HUES64 (cell line): ENCODE measurements around the gene C2CD3.

Experiments
- H3K27ac ChIP-seq: 2 replicates; pipeline ENCODE4 v1.7.0; 2013; ENCODE audit warnings: low read depth, low read length, inconsistent platforms
- H3K27me3 ChIP-seq: 2 replicates; pipeline ENCODE4 v1.6.1; 2013; ENCODE audit warnings: mild to moderate bottlenecking, low read length; ENCODE audit not compliant: insufficient read depth
- H3K36me3 ChIP-seq: 2 replicates; pipeline ENCODE4 v1.6.1; 2013; ENCODE audit warnings: mild to moderate bottlenecking, low read length; ENCODE audit not compliant: insufficient read depth
- H3K4me1 ChIP-seq: 2 replicates; pipeline ENCODE4 v1.6.1; 2013; ENCODE audit warnings: mild to moderate bottlenecking, low read length, moderate library complexity; ENCODE audit not compliant: insufficient read depth
- H3K4me3 ChIP-seq: 2 replicates; pipeline ENCODE4 v1.5.1; 2013; ENCODE audit warnings: mild to moderate bottlenecking, low read length, moderate library complexity
- H3K9ac ChIP-seq: 2 replicates; pipeline ENCODE4 v1.6.1; 2013; ENCODE audit warnings: mild to moderate bottlenecking, low read depth, low read length
- H3K9me3 ChIP-seq: 2 replicates; pipeline ENCODE4 v1.6.1; 2013; ENCODE audit warnings: low read depth, low read length; ENCODE audit not compliant: insufficient read depth
- WGBS: fragments of 150-250, 120-280 bp; methylation state at CpG from one replicate; pipeline ENCODE4 v1.1.7; 2013; ENCODE audit warnings: missing lambda C conversion rate; 5-methylcytosine and 5-hydroxymethylcytosine counted together

Gene C2CD3

DNA sequence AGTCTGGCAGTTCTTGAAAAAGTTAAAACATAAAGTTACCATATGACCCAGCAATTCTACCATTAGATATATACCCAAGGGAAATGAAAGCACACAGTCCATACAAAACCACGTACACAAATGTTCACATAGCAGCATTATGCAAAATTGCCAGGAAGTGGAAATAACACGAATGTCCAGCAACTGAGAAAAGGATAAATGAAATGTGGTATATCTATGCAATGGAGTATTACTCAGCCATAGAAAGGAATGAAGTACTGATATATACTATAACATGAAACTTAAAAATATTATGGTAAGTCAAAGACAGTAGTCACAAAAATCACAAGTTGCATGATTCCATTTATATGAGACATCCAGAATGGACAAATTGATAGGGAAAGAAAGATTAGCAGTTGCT lies 57.9 kb downstream of the C2CD3 start:
- no peak overlapping the region for H3K27ac ChIP-seq
- H3K9ac ChIP-seq: no peak overlapping the region
- no peaks in the 10 kb centered on the region for H3K4me1 ChIP-seq
- H3K27me3 ChIP-seq: no peaks in the 10 kb centered on the region
- whole genome bisulfite sequencing: 86% methylated on average over 2 of the region's 2 CpGs
- peaks cover 4% of the 10 kb centered on the region; the same call in 1 of the 2 replicates for H3K9me3 ChIP-seq
- H3K36me3 ChIP-seq: peaks cover 57% of the 10 kb centered on the region
- H3K4me3 ChIP-seq: no peak overlapping the region

DNA sequence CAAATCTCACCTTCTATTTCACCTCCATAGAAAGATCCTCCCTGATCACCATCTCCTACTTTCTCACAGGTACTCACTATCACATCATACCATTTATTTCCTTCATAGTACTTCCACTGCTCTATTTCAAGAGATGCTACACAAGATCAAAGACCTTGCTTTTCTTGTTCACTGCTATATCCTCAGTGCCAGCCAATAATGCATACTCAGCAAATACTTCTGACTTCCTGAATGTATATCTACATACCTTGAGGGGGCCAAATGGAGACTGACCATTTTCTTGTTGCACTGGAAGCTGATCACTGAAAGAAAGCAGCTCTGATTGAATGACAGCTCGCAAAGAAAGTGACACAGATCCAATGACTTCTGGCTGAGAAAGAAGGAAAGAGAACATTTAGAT lies 64.7 kb downstream of the C2CD3 start:
- 94% methylated on average over 1 of the region's 1 CpG for WGBS
- no peak overlapping the region for H3K27ac ChIP-seq
- H3K9ac ChIP-seq: no peak overlapping the region
- no peak overlapping the region for H3K4me3 ChIP-seq
- peaks cover 68% of the 10 kb centered on the region for H3K36me3 ChIP-seq
- H3K9me3 ChIP-seq: no peaks in the 10 kb centered on the region
- peaks cover under 1% of the 10 kb centered on the region; the same call in 1 of the 2 replicates for H3K4me1 ChIP-seq
- H3K27me3 ChIP-seq: no peaks in the 10 kb centered on the region

DNA sequence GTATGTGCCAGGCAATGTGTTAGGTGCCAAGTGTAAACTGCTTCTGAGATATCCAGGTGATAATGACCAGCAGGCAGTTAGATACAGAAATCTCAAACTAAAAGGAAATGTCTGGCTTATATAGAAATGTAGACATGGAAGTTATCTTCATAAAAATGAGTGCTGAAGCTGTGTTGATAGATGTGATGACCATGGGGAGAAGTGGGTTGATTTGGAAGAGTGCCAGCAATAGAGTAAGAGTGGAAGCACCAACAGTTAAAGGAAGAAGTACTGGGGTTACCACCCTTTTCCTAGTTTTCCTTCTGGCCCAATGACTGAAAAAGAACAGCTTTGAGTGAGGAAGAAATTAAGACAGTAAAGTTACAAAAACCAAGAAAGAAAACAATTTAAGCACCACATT lies 68.5 kb downstream of the C2CD3 start:
- H3K9me3 ChIP-seq: no peaks in the 10 kb centered on the region
- H3K9ac ChIP-seq: no peak overlapping the region
- no peak overlapping the region for H3K4me3 ChIP-seq
- H3K4me1 ChIP-seq: peaks cover 17% of the 10 kb centered on the region
- no peaks in the 10 kb centered on the region for H3K27me3 ChIP-seq
- H3K36me3 ChIP-seq: peaks cover 68% of the 10 kb centered on the region
- no peak overlapping the region for H3K27ac ChIP-seq

DNA sequence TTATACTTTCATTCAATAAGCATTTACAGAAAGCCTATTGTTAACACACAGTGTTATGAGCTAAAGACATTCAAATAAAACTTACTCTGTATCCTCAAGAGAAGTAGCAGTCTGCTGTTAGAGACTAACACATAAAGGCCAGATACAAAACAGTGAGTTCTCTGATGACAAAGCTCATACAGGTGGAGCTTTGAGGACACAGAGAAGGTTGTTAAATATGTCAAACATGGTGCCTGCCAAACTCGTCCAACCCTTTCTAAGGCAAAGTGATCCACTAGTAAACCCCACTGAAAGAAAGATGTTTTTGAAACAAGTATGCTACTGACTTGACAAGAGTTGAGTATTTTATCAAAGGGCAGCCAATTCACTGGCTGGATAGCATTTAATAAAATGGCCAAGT lies 70.1 kb downstream of the C2CD3 start:
- WGBS: 91% methylated on average over 1 of the region's 1 CpG
- peaks cover 20% of the 10 kb centered on the region for H3K4me1 ChIP-seq
- H3K27me3 ChIP-seq: no peaks in the 10 kb centered on the region
- peaks cover 70% of the 10 kb centered on the region for H3K36me3 ChIP-seq
- no peak overlapping the region for H3K9ac ChIP-seq
- H3K9me3 ChIP-seq: no peaks in the 10 kb centered on the region
- no peak overlapping the region for H3K27ac ChIP-seq
- H3K4me3 ChIP-seq: no peak overlapping the region

DNA sequence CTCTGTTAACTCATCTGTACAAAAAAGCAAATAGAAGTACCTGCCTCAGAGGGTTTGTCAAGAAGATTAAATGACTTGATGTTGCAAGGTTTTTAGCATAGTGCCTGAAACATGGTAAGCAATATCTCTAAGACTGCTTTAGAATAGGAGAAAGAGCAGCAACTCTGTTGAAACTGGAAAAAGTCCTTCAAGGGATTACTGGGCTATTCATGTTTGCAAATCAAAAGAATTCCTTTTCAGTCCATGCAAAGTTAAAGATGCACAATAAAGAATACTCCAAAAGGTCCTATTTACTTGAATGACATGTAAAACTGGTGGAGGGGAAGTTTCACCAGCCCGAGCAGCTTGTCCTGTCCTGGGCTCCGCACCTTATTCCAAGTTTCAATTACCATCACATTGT lies 70.6 kb downstream of the C2CD3 start:
- no peak overlapping the region for H3K27ac ChIP-seq
- H3K4me1 ChIP-seq: peaks cover 20% of the 10 kb centered on the region
- no peak overlapping the region for H3K4me3 ChIP-seq
- H3K36me3 ChIP-seq: peaks cover 70% of the 10 kb centered on the region
- WGBS: 79% methylated on average over 2 of the region's 2 CpGs
- H3K27me3 ChIP-seq: no peaks in the 10 kb centered on the region
- H3K9ac ChIP-seq: no peak overlapping the region
- no peaks in the 10 kb centered on the region for H3K9me3 ChIP-seq

DNA sequence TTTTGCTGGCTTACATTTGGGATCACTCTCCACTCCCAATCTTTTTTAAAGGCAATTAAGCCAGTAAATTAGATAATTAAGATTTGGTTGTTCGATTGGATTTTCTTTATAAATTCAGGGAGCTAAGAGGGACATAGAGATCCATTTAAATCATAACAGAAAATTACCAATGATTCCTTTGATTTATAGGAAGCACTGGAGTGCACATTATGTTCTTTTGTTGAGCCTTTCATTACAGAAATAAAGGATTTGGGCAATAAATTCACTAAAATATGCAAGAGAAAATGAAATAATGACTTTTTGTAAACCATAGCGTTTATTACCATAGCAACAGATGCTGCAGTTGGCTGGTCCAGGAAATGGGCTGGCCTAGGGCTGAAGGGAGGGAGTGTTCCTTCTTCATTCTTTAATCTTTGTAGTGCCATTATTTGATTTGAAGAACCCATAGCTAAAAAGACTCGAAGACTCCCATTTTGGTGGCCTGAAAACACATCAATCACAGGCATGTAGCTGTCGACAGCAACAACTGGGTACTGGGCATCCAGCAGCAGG lies 73.0 kb downstream of the C2CD3 start:
- no peak overlapping the region for H3K27ac ChIP-seq
- H3K4me3 ChIP-seq: no peak overlapping the region
- 96% methylated on average over 3 of the region's 4 CpGs for WGBS
- H3K9me3 ChIP-seq: no peaks in the 10 kb centered on the region
- H3K9ac ChIP-seq: no peak overlapping the region
- H3K4me1 ChIP-seq: peaks cover 20% of the 10 kb centered on the region
- peaks cover 70% of the 10 kb centered on the region for H3K36me3 ChIP-seq
- no peaks in the 10 kb centered on the region for H3K27me3 ChIP-seq

DNA sequence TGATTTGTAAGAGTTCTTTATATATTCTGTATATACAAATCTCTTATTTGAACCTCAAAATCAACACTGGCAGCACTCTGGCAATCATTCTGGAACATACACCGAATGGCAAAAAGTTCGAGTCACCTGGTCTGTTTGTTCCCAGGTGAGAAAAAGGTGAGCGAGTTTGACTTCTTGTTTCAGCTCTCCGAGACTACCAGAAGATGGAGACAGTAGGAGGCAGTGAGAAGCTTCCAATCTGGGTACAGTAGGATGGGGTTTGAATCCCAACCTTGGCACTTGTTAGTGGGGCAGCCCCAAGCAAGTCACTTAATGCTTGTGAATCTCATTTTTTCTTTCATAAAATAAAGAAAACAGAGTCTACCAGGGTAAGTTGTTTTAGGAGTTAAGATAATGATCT lies 76.4 kb downstream of the C2CD3 start:
- H3K27me3 ChIP-seq: no peaks in the 10 kb centered on the region
- no peak overlapping the region for H3K4me3 ChIP-seq
- H3K9me3 ChIP-seq: no peaks in the 10 kb centered on the region
- no peak overlapping the region for H3K9ac ChIP-seq
- H3K36me3 ChIP-seq: peaks cover 84% of the 10 kb centered on the region
- 91% methylated on average over 4 of the region's 4 CpGs for WGBS
- no peak overlapping the region for H3K27ac ChIP-seq
- peaks cover 10% of the 10 kb centered on the region for H3K4me1 ChIP-seq

GRCh38 chr11:74092425-74092824 lies 78.4 kb downstream of the C2CD3 start:
- no peak overlapping the region for H3K4me3 ChIP-seq
- WGBS: 95% methylated on average over 6 of the region's 6 CpGs

GRCh38 chr11:74091549-74091948 lies 79.3 kb downstream of the C2CD3 start:
- no peak overlapping the region for H3K4me3 ChIP-seq
- H3K4me1 ChIP-seq: no peaks in the 10 kb centered on the region
- no peaks in the 10 kb centered on the region for H3K27me3 ChIP-seq
- no peak overlapping the region for H3K27ac ChIP-seq
- H3K9me3 ChIP-seq: no peaks in the 10 kb centered on the region
- peaks cover 88% of the 10 kb centered on the region for H3K36me3 ChIP-seq
- no peak overlapping the region for H3K9ac ChIP-seq
- WGBS: 93% methylated on average over 1 of the region's 1 CpG

More at GRCh38 chr11:74092425-74092824, 78.4 kb downstream of the C2CD3 start:
- H3K9me3 ChIP-seq: no peaks in the 10 kb centered on the region
- peaks cover 88% of the 10 kb centered on the region for H3K36me3 ChIP-seq
- H3K27ac ChIP-seq: no peak overlapping the region
- no peaks in the 10 kb centered on the region for H3K27me3 ChIP-seq
- no peak overlapping the region for H3K9ac ChIP-seq
- H3K4me1 ChIP-seq: peaks cover 4% of the 10 kb centered on the region

DNA sequence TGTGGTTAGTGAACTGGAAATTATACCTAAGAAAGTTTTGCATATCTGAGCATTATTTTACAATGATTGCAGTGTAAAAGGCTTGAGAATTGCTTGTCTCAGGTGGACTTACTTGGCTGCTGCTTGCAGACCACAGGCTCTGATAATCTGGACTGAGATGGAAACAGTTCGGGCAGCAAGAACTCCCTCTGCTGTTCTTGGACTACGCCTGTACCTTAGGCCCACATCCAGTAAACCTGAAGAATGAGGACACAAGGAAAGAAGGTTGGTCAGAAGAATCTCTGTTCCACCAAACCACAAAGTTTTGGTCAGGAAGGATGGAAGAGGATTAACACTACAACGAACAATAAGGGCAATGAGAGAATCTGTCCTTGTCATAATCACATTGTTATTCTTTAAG lies 80.1 kb downstream of the C2CD3 start:
- Histone ChIP-seq H3K4me3 (no peak overlapping the region), H3K9ac (no peak overlapping the region), H3K4me1 (no peaks in the 10 kb centered on the region), H3K9me3 (no peaks in the 10 kb centered on the region), H3K27me3 (no peaks in the 10 kb centered on the region), H3K27ac (no peak overlapping the region), H3K36me3 (peaks cover 89% of the 10 kb centered on the region)
- WGBS: 94% methylated on average over 2 of the region's 3 CpGs

GRCh38 chr11:74086242-74086884 lies 84.4 kb downstream of the C2CD3 start:
- Histone ChIP-seq H3K4me3 (no peak overlapping the region), H3K9ac (no peak overlapping the region), H3K27ac (no peak overlapping the region), H3K4me1 (no peaks in the 10 kb centered on the region), H3K36me3 (peaks cover 68% of the 10 kb centered on the region), H3K27me3 (no peaks in the 10 kb centered on the region), H3K9me3 (no peaks in the 10 kb centered on the region)
- WGBS: 97% methylated on average over 5 of the region's 5 CpGs

GRCh38 chr11:74085542-74085892 lies 85.3 kb downstream of the C2CD3 start:
- Histone ChIP-seq H3K27ac (no peak overlapping the region), H3K4me3 (no peak overlapping the region), H3K9me3 (no peaks in the 10 kb centered on the region), H3K4me1 (no peaks in the 10 kb centered on the region), H3K36me3 (peaks cover 68% of the 10 kb centered on the region), H3K27me3 (no peaks in the 10 kb centered on the region), H3K9ac (no peak overlapping the region)
- 83% methylated on average over 6 of the region's 6 CpGs for WGBS
